ENCODE data around the gene ZNF414.
"Not testable (repeated sequence)": the region's sequence is repeated elsewhere in the genome, so short reads cannot be mapped to it uniquely, and the experiment has no call there.

The ZNF414 gene

DNA sequence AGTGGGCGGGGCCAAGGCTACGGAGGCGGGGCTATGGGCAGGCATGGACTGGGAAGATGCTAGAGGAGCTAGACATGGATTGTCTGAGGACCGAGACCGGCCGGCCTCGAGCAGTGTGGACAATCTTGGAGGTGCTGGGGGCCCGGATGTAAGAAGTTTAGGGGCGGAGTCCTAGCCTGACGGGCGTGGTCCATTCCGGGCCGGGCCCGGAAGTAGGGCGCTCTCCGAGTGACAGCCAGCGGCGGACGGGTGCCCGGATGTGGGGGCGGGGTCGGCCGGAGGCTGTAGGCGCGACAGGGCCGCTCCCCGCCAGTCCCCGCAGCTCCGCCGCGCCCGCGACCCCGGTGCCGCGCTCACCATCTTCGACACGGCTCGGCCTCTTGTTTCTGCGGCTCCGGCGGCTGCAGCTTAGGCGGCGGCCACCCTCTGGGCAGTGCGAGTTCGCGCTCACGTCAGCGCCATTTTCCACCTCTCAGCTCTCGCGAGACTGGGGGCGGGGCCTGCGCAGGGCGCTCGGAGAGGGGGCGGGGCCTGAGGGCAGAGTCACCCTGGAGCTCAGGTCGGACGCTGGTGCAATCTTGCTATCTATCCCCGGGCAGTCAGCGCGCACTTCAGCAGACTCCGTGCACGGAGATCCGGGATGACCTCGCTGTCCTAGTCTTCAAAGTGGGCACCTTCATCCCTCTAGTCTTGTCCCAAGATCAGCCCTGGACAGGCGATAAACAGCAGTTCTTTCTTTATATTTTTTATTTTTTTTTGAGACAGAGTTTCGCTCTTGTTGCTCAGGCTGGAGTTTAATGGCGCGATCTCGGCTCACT, at the start of gene ZNF414:
ZNF414 (minus strand) TSS at position 481 of the 818 bp plus-strand sequence; CDS start at position 360, 121 bp downstream.
- DNase-seq = peak; percentile 93 to 98 (median 97)

DNA sequence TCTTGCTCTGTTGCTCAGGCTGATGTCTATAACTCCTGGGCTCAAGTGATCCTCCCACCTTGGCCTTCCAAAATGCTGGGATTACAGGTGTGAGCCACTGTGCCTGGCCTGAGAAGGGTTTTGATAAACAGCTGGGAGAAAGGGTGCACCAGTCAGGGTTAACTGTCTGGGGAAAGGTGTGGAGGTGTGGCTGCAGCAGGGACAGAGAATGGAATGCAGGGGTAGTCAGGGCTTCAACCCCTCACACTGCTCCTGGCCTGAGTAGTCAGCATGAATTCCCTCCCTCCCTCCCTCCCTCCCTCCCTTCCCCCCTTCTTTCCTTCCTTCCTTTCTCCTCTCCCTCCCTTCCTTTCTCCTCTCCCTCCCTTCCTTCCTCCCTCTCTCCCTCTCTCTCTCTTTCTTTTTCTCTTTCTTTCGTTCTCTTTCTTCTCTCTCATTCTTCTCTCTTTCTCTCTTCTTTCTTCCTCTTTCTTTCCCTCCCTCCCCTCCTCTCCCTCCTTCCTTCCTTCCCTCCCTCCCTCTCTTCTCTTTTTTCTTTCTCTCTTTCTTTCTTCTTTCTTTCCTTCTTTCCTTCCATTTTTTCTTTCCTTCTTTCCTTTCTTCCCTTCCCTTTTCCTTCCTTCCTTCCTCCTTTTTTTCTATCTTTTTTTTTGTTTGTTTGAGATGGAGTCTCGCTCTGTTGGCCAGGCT, 47.3 kb upstream of the ZNF414 start:
- DNase-seq = no peak

GRCh38 chr19:8558325-8558724, 44.4 kb upstream of the ZNF414 start:
- no peak for DNase-seq

DNA sequence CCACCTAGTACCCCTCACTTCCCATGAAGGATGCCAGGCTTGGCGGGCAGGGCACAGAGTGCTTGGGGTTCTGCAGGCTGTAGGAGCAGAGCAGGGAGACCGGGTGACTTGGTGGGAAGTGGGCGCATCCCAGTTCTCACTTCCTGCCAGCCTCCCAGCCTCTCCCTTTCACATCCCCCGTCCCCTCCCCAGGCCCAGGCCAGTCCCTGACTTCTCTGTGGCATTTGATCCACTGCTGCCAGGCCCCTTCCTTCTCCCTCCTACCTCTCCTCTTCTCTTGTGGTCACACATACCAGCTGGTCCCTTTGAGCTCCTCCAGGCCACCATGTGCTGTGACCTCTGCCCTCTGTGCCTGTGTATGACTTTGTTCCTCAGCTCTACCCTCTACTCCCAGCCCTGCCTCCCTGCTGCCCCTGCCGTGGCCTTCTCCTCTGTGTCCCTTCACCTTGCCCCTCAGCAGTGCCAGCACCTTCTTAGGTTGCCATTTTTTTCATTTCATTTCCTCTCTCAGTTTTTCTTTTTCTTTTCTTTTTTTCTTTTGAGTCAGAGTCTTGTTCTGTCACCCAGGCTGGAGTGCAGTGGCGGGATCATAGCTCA, 43.8 kb upstream of the ZNF414 start:
- DNase-seq = no peak

- not testable (repeated sequence) for DNase-seq
Observed at GRCh38 chr19:8553729-8554128, 39.8 kb upstream of the ZNF414 start.

GRCh38 chr19:8552810-8553209, 38.8 kb upstream of the ZNF414 start:
- DNase-seq = peak in 2 of 3 experiments; percentile 4 to 35

- DNase-seq = no peak
Observed at GRCh38 chr19:8550070-8550469, 36.1 kb upstream of the ZNF414 start.

DNA sequence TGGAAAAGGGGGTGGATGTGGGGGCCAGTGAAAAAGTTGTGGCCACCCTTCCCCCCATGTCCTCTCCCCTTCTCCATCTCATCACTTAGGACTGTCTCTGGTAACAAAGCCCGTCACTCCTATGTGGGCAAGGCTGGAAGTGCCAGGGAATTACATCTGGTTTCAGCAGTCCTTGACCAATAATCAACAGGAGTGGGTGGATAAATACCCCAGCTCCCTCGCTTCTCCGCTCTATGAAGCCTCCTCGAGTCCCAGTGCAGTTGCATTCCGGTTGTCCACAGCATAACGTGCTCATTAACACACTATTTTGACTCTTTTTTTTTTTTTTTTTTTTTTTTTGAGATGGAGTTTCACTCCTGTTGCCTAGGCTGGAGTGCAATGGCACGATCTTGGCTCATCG, 31.8 kb upstream of the ZNF414 start:
- DNase-seq = no peak

GRCh38 chr19:8544168-8544567, 30.2 kb upstream of the ZNF414 start:
- no peak for DNase-seq

DNA sequence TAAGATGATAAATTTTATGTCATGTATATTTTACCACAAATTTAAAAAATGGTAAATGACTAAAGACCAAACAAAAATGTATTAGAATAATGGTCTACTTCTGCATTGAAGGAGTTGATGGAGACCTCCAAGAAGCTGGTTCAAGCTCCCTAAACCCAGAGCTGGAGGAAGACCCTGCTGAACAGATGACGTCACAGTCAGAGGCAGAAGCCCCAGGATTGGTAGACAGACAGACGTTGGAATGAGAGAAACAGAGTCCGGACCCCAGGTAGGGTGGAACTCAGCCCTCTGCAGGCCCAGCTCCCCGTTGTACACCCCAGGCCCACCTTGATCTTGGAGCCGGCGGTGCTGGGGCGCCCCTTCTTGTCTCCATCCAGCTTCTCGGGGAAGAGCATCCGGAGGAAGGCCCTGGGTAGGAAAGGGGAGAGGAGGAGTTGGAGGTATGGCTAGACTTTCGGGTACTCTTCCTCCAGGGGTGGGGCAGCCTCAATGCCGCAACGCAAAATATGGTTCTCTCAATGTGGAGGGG, 25.7 kb upstream of the ZNF414 start:
- DNase-seq = no peak

- no peak for DNase-seq
Observed at GRCh38 chr19:8537099-8537498, 23.1 kb upstream of the ZNF414 start.

GRCh38 chr19:8536282-8536681, 22.3 kb upstream of the ZNF414 start:
- no peak for DNase-seq

DNA sequence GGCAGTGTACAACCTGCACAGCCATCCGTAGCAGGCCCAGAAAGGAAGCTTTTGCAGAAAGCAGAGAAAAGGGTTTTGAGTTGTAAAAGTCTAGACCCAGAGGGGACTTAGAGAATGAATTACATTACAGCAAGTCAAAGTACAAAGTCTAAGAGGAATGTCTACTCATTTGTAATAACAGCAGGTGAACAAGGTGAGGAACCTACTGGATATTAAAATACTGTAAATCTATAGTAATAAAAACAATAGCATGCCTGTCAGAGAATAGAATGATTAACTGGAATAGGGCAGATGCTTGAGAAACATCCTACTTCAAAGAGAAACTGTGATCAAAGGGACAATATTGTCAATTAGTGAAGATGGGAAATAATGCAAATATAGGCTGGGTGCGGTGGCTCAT, 18.3 kb upstream of the ZNF414 start:
- no peak for DNase-seq

DNA sequence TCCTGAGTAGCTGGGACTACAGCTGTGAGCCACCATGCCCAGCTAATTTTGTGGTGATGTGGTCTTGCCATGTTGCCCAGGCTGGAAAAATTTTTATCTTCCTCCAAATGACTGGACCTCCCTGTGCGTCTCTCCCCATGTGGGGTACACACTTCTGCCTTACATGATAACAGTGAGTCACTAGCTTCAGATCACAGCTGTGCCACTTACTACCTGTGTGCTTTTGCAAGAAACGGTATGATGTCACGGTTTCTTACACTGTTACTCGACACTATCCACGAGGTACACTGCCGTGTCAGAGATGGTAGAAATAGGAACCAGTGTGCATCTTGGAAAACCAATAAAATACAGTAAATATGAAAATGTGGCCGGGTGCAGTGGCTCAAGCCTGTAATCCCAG, 17.5 kb upstream of the ZNF414 start:
- DNase-seq = no peak

DNA sequence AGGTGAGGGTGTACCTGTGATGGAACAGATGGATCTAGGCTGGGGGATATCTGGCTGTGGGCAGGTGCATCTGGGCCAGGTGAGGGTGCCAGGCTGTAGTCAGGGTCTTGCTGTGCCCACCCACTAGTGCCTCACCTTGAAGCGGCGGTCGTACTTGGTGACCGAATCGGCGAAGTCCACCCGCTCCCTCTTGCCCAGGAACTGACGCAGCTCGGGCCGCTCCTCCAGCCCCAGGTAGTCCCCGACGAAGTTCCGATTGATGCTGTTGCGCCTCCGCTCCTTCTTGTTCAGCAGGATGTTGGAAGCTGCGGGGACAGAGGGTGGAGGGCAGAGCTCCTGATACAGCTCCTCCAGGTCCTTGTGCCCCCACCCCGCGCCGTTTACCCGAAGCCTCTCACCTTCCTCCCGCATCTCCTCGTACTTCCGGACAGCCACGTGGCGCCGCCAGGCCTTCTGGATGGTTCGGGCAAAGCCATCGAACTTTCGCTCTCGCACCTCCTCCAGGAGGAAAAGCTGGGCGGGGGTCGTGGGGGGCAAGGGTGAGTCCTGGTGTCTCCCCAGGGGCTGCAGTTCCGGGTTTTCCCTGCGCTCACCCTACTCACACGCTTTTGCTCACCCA, 16.2 kb upstream of the ZNF414 start:
- DNase-seq = no peak

GRCh38 chr19:8529369-8530006, 15.5 kb upstream of the ZNF414 start:
- DNase-seq = no peak

- no peak for DNase-seq
Observed at GRCh38 chr19:8528500-8528899, 14.5 kb upstream of the ZNF414 start.

DNA sequence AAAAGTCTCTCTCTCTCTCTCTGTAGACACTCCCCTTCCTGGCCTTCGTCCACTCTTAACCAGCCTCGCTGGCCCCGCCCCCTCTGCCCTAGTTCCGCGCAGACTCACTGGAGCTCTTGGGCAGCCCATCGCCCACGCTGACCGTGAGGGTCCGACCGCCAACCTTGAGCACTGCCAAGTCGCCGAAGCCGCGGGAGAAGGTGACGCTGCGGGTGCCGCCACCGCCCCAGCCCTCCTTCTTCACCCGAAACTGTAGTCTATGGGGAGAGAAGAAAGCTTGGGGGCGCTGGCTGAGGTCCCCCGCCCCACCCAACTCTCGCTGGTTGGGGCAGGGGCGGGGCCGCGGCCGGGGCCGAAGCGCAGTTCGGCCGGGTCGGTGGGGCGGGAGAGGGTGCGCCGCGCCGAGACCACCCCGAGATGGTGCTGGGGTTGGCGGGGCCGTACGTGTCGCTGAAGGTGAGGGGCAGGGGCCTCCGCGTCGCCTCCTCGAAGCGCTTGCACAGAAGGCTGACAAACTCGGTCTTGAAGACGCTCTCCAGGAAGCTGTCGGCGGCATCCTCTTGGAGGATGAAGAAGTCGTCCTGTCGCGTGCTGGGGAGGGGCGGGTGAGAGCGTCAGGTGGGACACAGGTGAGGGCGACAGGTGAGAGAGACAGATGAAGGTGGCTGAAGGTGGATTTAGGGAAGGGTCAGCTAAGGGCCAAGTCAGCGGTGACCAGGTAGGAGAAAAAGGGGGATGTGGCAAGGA, 12.6 kb upstream of the ZNF414 start:
- DNase-seq = peak; percentile 43 to 81 (median 69)

DNA sequence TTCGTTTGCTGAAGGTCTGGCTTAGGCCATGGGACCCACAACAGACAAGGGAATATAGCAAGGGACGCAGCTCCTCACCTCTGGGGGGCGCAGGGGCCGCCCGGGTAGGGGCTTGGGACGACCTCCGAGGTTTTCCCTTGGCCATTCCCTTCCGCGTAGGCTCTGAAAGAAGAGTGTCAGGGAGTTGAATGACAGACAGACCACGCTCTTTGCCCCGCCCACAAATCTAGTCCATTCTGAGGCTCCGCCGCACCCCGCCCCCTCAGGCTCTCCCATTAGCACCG, 11.4 kb upstream of the ZNF414 start:
- no peak for DNase-seq

- no peak for DNase-seq
Observed at GRCh38 chr19:8519388-8519787, 5.4 kb upstream of the ZNF414 start.

GRCh38 chr19:8518536-8518935, 4.6 kb upstream of the ZNF414 start:
- DNase-seq = no peak

Data from NCI-H1417 (cell line).